Muscle of arm (tissue), 14 donors: ENCODE data around the gene SPDEF. TPM values are rescaled to one million over a fixed set of nuclear protein-coding genes. Genes with fewer than 3 reads are reported as not detected.

Experiments used
- DNase-seq: peaks from one replicate; pipeline ENCODE4 v3.0.0-alpha.2; 2013
- long read RNA-seq, 11 donors: transcript quantifications; one replicate each; lab custom pipeline, GENCODE V29; 2026
- polyA plus RNA-seq, 12 donors: library from polyadenylated mRNA; unstranded; fragments of 120-200 nt; gene quantifications; one replicate each; pipeline ENCODE4 v1.2.1, GENCODE V29; 2013; ENCODE audit not compliant: insufficient read length in 12 of 12

SPDEF gene
- under 1 TPM in 7 of 12 donors, not detected in 5; 0.09 to 0.23 (median 0.15) TPM for polyA plus RNA-seq
- long read RNA-seq, donor 1, transcript SPDEF-201 (6 exons, 1,895 nt): major isoform, 8 of 14 reads
- long read RNA-seq, donor 1, partial matches to known transcripts: 6 of 14 reads
- long read RNA-seq, donor 1, other reads (novel, unspliced or antisense): 0 of 14 reads
- long read RNA-seq, donor 2: 0 reads
- long read RNA-seq, donor 3: 0 reads
- long read RNA-seq, donor 4: 0 reads
- long read RNA-seq, donor 5: 0 reads
- long read RNA-seq, donor 6: 0 reads
- long read RNA-seq, donor 7: 0 reads
- long read RNA-seq, donor 8: 0 reads
- long read RNA-seq, donor 9: 0 reads
- long read RNA-seq, donor 10: 0 reads
- long read RNA-seq, donor 11: 0 reads

- DNase-seq: no peak
Observed at GRCh38 chr6:34556031-34556471, at the start of gene SPDEF. Gene SPDEF (minus strand): TSS chr6:34556329. CDS start chr6:34544455, 11,874 bp downstream.

GRCh38 chr6:34603707-34604106 lies 47.6 kb upstream of the SPDEF start:
- DNase-seq: no peak

GRCh38 chr6:34602318-34603111 lies 46.4 kb upstream of the SPDEF start:
- no peak for DNase-seq

GRCh38 chr6:34601706-34602105 lies 45.6 kb upstream of the SPDEF start:
- no peak for DNase-seq

GRCh38 chr6:34600796-34601195 lies 44.7 kb upstream of the SPDEF start:
- no peak for DNase-seq

GRCh38 chr6:34600101-34600500 lies 44.0 kb upstream of the SPDEF start:
- no peak for DNase-seq

GRCh38 chr6:34598712-34599111 lies 42.6 kb upstream of the SPDEF start:
- no peak for DNase-seq

- no peak for DNase-seq
Observed at GRCh38 chr6:34597605-34598353, 41.6 kb upstream of the SPDEF start.

GRCh38 chr6:34596798-34597197 lies 40.7 kb upstream of the SPDEF start:
- DNase-seq: no peak

GRCh38 chr6:34595332-34596184 lies 39.4 kb upstream of the SPDEF start:
- DNase-seq: no peak

- DNase-seq: no peak
Observed at GRCh38 chr6:34593701-34594100, 37.6 kb upstream of the SPDEF start.

GRCh38 chr6:34592208-34592952 lies 36.3 kb upstream of the SPDEF start:
- no peak for DNase-seq

- DNase-seq: no peak
Observed at GRCh38 chr6:34589691-34590090, 33.6 kb upstream of the SPDEF start.

- no peak for DNase-seq
Observed at GRCh38 chr6:34589140-34589539, 33.0 kb upstream of the SPDEF start.

GRCh38 chr6:34587851-34588250 lies 31.7 kb upstream of the SPDEF start:
- DNase-seq: no peak

- no peak for DNase-seq
Observed at GRCh38 chr6:34587325-34587724, 31.2 kb upstream of the SPDEF start.

GRCh38 chr6:34586327-34587040 lies 30.4 kb upstream of the SPDEF start:
- no peak for DNase-seq

- no peak for DNase-seq
Observed at GRCh38 chr6:34585512-34586061, 29.5 kb upstream of the SPDEF start.

- no peak for DNase-seq
Observed at GRCh38 chr6:34585108-34585507, 29.0 kb upstream of the SPDEF start.

GRCh38 chr6:34584694-34585093 lies 28.6 kb upstream of the SPDEF start:
- no peak for DNase-seq
